MV-4-11 (cell line): ENCODE data around the gene PHLDA3.
A peak's percentile ranks its signal among the peaks of the same experiment; 100 is the strongest.

ENCODE experiments used
- DNase-seq: peaks from one replicate; lab custom pipeline; 2025; lab: John Stamatoyannopoulos, UW

The PHLDA3 gene

DNA sequence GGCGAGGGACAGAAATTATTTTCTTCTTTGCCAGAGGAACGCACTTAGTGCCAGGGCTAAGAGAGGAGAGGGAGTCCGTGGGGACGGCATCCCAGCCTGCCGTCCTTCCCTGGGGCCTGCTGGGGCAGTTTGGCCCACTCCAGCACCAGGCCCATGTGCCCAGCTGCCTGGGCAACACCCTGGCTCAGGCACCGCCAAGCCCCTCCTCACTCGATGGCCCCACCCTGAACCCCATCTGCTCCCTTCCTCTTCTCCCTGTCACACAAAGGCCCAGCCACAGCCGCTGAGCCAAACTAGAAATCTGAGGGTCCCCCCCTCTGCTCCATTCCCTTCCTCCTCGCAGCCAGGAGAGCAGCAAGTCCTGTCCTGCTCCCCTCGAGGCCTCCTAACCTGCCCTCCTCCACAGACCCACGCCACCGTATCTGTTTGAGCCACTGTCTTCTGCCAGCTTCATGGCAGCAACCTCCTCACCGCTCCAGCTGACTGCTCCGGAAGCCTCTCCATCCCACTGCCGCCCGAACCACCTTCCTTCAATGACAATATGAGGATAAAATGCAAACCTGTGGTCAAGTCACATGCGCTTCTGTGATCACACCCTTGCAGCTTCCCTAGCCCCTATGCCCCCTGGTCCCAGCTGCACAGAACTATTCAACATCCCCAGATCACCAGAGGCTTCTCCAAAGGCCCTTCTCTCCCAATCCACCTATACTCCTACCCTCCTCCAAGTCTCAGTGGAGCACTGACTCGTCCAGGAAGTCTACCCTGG, 39.1 kb downstream of the PHLDA3 start:
- no peak for DNase-seq

- peak; percentile 69 for DNase-seq
Observed at GRCh38 chr1:201427963-201428362, 41.0 kb downstream of the PHLDA3 start.

DNA sequence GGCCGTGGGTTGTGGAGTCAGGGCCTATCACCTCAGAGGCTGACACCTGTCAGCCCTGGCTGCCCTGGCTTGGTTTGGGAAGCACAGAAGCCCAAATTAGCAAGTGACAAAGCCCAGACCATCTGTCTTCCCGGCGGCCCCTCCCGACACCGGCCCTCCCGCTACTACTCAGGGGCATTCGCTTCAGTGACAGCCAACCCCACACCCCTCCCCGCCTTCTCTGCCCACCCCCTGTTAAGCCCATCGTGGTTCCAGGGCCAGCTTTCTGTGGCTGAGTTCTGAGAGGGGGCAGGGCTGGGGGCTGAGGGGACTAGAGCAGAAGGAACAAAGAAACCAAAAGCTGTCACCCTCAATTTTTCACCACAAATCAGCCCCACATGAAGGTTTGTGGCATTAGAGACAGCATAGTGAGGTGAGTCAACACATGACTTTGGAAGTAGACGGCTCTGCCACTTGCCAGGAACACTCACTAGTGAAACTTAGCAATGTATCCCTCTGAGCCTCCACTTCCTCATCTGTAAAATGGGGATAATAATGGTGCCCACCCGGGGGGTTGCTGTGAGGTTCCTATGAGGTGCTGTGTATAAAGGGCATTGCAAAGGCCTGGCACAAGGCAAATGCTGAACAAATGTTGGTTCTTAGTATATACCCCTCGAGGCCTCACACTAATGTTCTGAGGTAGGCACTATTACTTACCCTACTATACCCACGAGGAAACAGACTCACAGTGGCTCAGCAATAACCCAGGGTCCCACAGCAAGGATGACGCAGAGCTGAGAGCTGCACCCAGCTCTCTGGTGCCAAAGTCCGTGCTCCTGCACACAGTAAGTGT, 42.3 kb downstream of the PHLDA3 start:
- DNase-seq: peak; percentile 67

- DNase-seq: no peak
Observed at GRCh38 chr1:201424146-201424545, 44.8 kb downstream of the PHLDA3 start.

GRCh38 chr1:201423655-201424054, 45.3 kb downstream of the PHLDA3 start:
- no peak for DNase-seq

DNA sequence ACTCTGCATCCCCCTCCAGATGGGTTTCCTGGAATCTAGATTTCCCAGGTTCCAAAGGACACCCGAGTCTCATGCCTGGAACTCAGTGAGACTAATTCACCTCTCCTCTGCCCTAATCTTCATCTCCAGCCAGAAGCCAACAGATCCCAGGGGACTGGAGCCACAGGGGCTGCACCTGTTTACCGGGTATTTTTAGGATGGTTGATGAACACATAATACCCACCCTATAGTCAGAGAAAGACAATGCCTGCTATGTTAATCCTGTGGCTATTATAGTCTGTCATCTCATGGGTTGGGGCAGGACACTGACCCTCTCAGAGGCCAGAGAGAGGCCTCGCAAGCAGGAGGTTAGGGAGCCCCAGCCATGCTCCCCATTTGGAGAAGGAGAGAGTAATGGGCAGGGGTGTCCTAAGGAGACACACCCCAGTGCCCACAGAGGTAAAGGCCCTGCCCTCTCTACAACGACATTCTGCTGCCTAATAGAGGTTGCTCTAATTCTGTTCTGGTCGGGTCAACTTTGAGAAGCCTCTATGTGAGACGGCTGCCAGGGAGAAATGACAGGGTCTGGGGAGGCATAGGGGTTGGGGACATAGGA, 46.5 kb downstream of the PHLDA3 start:
- no peak for DNase-seq

DNA sequence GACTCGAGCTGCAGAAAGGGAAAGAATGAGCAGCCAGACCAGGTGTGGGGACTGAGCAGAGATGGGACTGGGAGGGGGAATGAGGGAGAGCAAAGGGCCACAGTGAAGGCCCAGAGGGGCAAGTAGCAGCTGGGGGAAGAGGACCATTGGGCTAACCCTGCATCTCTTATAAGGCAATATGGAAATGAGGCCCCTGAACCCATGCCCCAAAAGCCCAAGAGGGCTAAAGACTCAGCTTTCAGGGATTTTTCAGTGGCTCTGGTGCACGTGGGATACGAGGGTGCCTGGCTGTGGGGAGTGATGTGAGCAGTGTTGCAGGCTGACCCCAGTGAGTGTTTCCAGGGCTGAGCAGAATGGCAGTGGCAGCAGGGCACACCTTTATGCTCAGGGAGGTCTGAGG, 47.0 kb downstream of the PHLDA3 start:
- no peak for DNase-seq

- DNase-seq: no peak
Observed at GRCh38 chr1:201421041-201421440, 47.9 kb downstream of the PHLDA3 start.

DNA sequence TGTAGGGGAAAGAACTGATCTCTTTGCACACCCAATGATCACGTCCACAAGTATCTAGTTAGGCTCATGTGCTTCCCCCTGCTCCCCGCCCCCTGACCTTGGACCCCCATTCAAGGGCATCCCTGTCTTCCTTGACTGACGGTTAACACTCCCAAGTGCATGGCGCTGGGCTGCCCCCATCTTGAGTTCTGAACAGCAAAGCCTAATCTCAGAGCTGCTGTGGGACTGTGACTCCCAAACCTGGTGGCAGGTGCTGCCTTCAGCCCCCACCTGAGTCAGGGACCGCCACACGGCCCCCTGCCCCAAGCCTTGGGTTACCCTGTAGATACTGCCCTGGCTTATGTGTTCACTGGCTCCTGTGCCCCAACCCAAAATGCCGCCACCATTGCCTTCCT, 48.4 kb downstream of the PHLDA3 start:
- no peak for DNase-seq

GRCh38 chr1:201419746-201420607, 49.0 kb downstream of the PHLDA3 start:
- DNase-seq: no peak

- no peak for DNase-seq
Observed at GRCh38 chr1:201419256-201419655, 49.7 kb downstream of the PHLDA3 start.

GRCh38 chr1:201418461-201418860, 50.5 kb downstream of the PHLDA3 start:
- no peak for DNase-seq
